PC-3 (cell line): ENCODE measurements around the gene SH3PXD2A. TPM values are rescaled to one million over a fixed set of nuclear protein-coding genes. Genes with fewer than 3 reads are reported as not detected.

Source experiments
- ATAC-seq: fragments of 200-7000 bp; cut with Tn5 transposase; 2 replicates; pipeline ENCODE4 v1.9.1; 2020; ENCODE audit warnings: mild to moderate bottlenecking, moderate library complexity
- BruUV-seq: library from RNA; stranded (reverse); fragments of 400-500 nt; replicated peaks from 2 replicates; lab custom pipeline; 2021; lab: Mats Ljungman, UMichigan
- CTCF ChIA-PET: fragments of 300-600 bp; sonication (Branson Sonifier 250); formaldehyde crosslinking; loops from one replicate; lab custom pipeline; 2022; ENCODE audit warnings: antibody characterized with exemption; lab: Charles Lee
- POLR2A ChIA-PET: fragments of 300-600 bp; sonication (Branson Sonifier 250); formaldehyde crosslinking; loops from one replicate; lab custom pipeline; 2022; ENCODE audit warnings: antibody characterized with exemption; ENCODE audit not compliant: unreplicated experiment; lab: Charles Lee
- DNase-seq: peaks from one replicate; pipeline ENCODE4 v3.0.0-alpha.2; 2015
- H2AFZ ChIP-seq: fragments of 300-600 bp; sonication (generic); 2 replicates; pipeline ENCODE4 v1.6.0; 2016; ENCODE audit warnings: antibody characterized with exemption, low read length
- H3F3A ChIP-seq: fragments of 300-600 bp; sonication (generic); one replicate; pipeline ENCODE4 v1.6.0; 2017; ENCODE audit warnings: antibody characterized with exemption, low read length, control low read depth, mild to moderate bottlenecking; ENCODE audit not compliant: unreplicated experiment
- H3K27ac ChIP-seq: fragments of 300-600 bp; sonication (generic); 2 replicates; pipeline ENCODE4 v1.5.1; 2016; ENCODE audit warnings: mild to moderate bottlenecking, low read length
- H3K27me3 ChIP-seq: fragments of 300-600 bp; sonication (generic); 2 replicates; pipeline ENCODE4 v1.6.1; 2016; ENCODE audit warnings: low read length, mixed read lengths
- H3K36me3 ChIP-seq: fragments of 300-600 bp; sonication (generic); 2 replicates; pipeline ENCODE4 v1.6.1; 2016; ENCODE audit warnings: low read depth, mixed run types, low read length, mixed read lengths
- H3K4me1 ChIP-seq: fragments of 300-600 bp; sonication (generic); 2 replicates; pipeline ENCODE4 v1.5.1; 2016; ENCODE audit warnings: low read length; ENCODE audit not compliant: insufficient read depth
- H3K4me2 ChIP-seq: fragments of 300-600 bp; sonication (generic); 2 replicates; pipeline ENCODE4 v1.6.0; 2016; ENCODE audit warnings: low read length
- H3K4me3 ChIP-seq: fragments of 300-600 bp; sonication (generic); 2 replicates; pipeline ENCODE4 v1.5.1; 2016; ENCODE audit warnings: mild to moderate bottlenecking, low read length, mixed read lengths
- H3K79me2 ChIP-seq: fragments of 300-600 bp; sonication (generic); 2 replicates; pipeline ENCODE4 v1.6.1; 2017; ENCODE audit warnings: low read length, mixed read lengths
- H3K9ac ChIP-seq: fragments of 300-600 bp; sonication (generic); 2 replicates; pipeline ENCODE4 v1.6.0; 2016; ENCODE audit warnings: mild to moderate bottlenecking, low read length
- H3K9me2 ChIP-seq: fragments of 300-600 bp; sonication (generic); replicated peaks from 2 replicates; pipeline ENCODE4 v1.6.1; 2016; ENCODE audit warnings: mixed run types, low read length, mixed read lengths
- H3K9me3 ChIP-seq: fragments of 300-600 bp; sonication (generic); 2 replicates; pipeline ENCODE4 v1.6.1; 2016; ENCODE audit warnings: low read length, mixed read lengths
- H4K20me1 ChIP-seq: fragments of 300-600 bp; sonication (generic); 2 replicates; pipeline ENCODE4 v1.6.1; 2016; ENCODE audit warnings: low read length, mixed read lengths
- CTCF ChIP-seq: fragments of 300-600 bp; sonication (generic); conservative IDR thresholded peaks from 2 replicates; pipeline ENCODE4 v1.5.1; 2017; ENCODE audit warnings: antibody characterized with exemption, low read depth, mild to moderate bottlenecking, low read length
- EZH2 ChIP-seq: fragments of 300-600 bp; sonication (generic); IDR thresholded peaks from one replicate; pipeline ENCODE4 v1.6.1; 2017; ENCODE audit warnings: antibody characterized with exemption, mild to moderate bottlenecking, low read length; ENCODE audit not compliant: unreplicated experiment
- EZH2phosphoT487 ChIP-seq: fragments of 300-600 bp; sonication (generic); IDR thresholded peaks from 2 replicates; pipeline ENCODE4 v1.6.1; 2018; ENCODE audit warnings: mild to moderate bottlenecking, antibody characterized with exemption, low read length, borderline replicate concordance
- intact Hi-C: fragments of 100-400 bp; cut with micrococcal nuclease; formaldehyde crosslinking; loops from 2 replicates; pipeline ENCODE4 v1.9.0; 2023
- total RNA-seq: library from RNA; depleted of rRNA; stranded (reverse); fragments of >200 nt; gene quantifications from 2 replicates; pipeline ENCODE4 v1.2.3, GENCODE V29; 2014

The SH3PXD2A gene
- total RNA-seq, 1 experiment from 2014 or later: 3.4 TPM

GRCh38 chr10:103688491-103688890 is 166.9 kb downstream of the SH3PXD2A start:
- ChIA-PET POLR2A (no interaction called here), CTCF (no interaction called here)
- H3K27me3 ChIP-seq: no peaks in the 10 kb centered on the region
- H2AFZ ChIP-seq: no peak overlapping the region
- no peaks in the 10 kb centered on the region for H3K36me3 ChIP-seq
- H4K20me1 ChIP-seq: no peaks in the 10 kb centered on the region
- BruUV-seq: no TSS peak
- ATAC-seq: no peak
- no peaks in the 10 kb centered on the region for H3F3A ChIP-seq
- no peak overlapping the region for H3K27ac ChIP-seq
- no peak overlapping the region for H3K4me2 ChIP-seq
- no peaks in the 10 kb centered on the region for H3K9me2 ChIP-seq
- no peak overlapping the region for H3K9ac ChIP-seq
- no peaks in the 10 kb centered on the region for H3K79me2 ChIP-seq
- intact Hi-C loops: no loop called here
- H3K9me3 ChIP-seq: no peaks in the 10 kb centered on the region
- no peak overlapping the region for H3K4me3 ChIP-seq
- no peaks in the 10 kb centered on the region for H3K4me1 ChIP-seq
- DNase-seq: no peak
- TF ChIP-seq EZH2 (no peak), EZH2phosphoT487 (no peak), CTCF (no peak)

- H3F3A ChIP-seq: no peaks in the 10 kb centered on the region
- no peak overlapping the region for H3K4me3 ChIP-seq
- TF ChIP-seq EZH2 (no peak), EZH2phosphoT487 (no peak), CTCF (no peak)
- no peaks in the 10 kb centered on the region for H3K9me3 ChIP-seq
- H3K4me2 ChIP-seq: no peak overlapping the region
- POLR2A ChIA-PET: no interaction called here
- no TSS peak for BruUV-seq
- no peaks in the 10 kb centered on the region for H3K79me2 ChIP-seq
- H3K9me2 ChIP-seq: no peaks in the 10 kb centered on the region
- ATAC-seq (no peak), DNase-seq (no peak)
- H3K4me1 ChIP-seq: no peaks in the 10 kb centered on the region
- CTCF ChIA-PET: no interaction called here
- H4K20me1 ChIP-seq: no peaks in the 10 kb centered on the region
- H2AFZ ChIP-seq: no peak overlapping the region
- H3K27ac ChIP-seq: no peak overlapping the region
- intact Hi-C loops: no loop called here
- no peak overlapping the region for H3K9ac ChIP-seq
- no peaks in the 10 kb centered on the region for H3K36me3 ChIP-seq
- no peaks in the 10 kb centered on the region for H3K27me3 ChIP-seq
Observed at GRCh38 chr10:103687718-103688117, 167.7 kb downstream of the SH3PXD2A start.

GRCh38 chr10:103687172-103687571 is 168.2 kb downstream of the SH3PXD2A start:
- Histone ChIP-seq H3K27me3 (no peaks in the 10 kb centered on the region), H3K4me3 (no peak overlapping the region), H3K36me3 (no peaks in the 10 kb centered on the region), H2AFZ (no peak overlapping the region), H3K79me2 (no peaks in the 10 kb centered on the region), H3K9me2 (no peaks in the 10 kb centered on the region), H3K9ac (no peak overlapping the region), H3F3A (no peaks in the 10 kb centered on the region), H3K4me2 (no peak overlapping the region), H3K9me3 (no peaks in the 10 kb centered on the region), H4K20me1 (no peaks in the 10 kb centered on the region), H3K4me1 (no peaks in the 10 kb centered on the region), H3K27ac (no peak overlapping the region)
- intact Hi-C loops: no loop called here
- no TSS peak for BruUV-seq
- ChIA-PET POLR2A (no interaction called here), CTCF (interaction anchor here (1.6 kb wide), 1 partner anchor 88 kb away, joined by 5 read pairs; no protein-coding TSS in a partner anchor)
- no peak for DNase-seq
- TF ChIP-seq CTCF (no peak), EZH2 (no peak)
- no peak for ATAC-seq
